ENCODE data around the gene ACTN3.

The ACTN3 gene

GRCh38 chr11:66548041-66548440, 1.3 kb downstream of the ACTN3 start:
- no peaks in the 10 kb centered on the region for H3K27me3 ChIP-seq (ENCODE audit: control insufficient read depth, insufficient read depth, low read length)
- H3K9me3 ChIP-seq (ENCODE audit: control insufficient read depth, low read length), result no peaks in the 10 kb centered on the region
- H3K36me3 ChIP-seq (ENCODE audit: control insufficient read depth, insufficient read depth, low read length), result no peaks in the 10 kb centered on the region
- TF ChIP-seq CTCF (IDR thresholded peaks at IDR 0.05), result no peak
- H3K79me2 ChIP-seq, result no peaks in the 10 kb centered on the region
- peak overlapping the region; percentile 4 for H3K27ac ChIP-seq
- peak overlapping the region; percentile 53 for H2AFZ ChIP-seq
- no peak overlapping the region for H3K9ac ChIP-seq
- peaks cover 6% of the 10 kb centered on the region for H3K4me1 ChIP-seq
- no peak overlapping the region for H3K4me2 ChIP-seq (ENCODE audit: low read length)
- H3K4me3 ChIP-seq (ENCODE audit: low read depth, low read length), result no peak overlapping the region

GRCh38 chr11:66548774-66549630, 2.3 kb downstream of the ACTN3 start:
- Histone ChIP-seq H3K4me1 (peaks cover 6% of the 10 kb centered on the region), H3K36me3 (ENCODE audit: control insufficient read depth, insufficient read depth, low read length) (no peaks in the 10 kb centered on the region), H2AFZ (no peak overlapping the region), H3K27me3 (ENCODE audit: control insufficient read depth, insufficient read depth, low read length) (no peaks in the 10 kb centered on the region), H3K79me2 (no peaks in the 10 kb centered on the region), H3K9ac (no peak overlapping the region), H3K9me3 (ENCODE audit: control insufficient read depth, low read length) (no peaks in the 10 kb centered on the region), H3K4me2 (ENCODE audit: low read length) (no peak overlapping the region), H3K4me3 (ENCODE audit: low read depth, low read length) (no peak overlapping the region), H3K27ac (no peak overlapping the region)
- no peak for TF ChIP-seq CTCF (IDR thresholded peaks at IDR 0.05)

- Histone ChIP-seq H3K9ac (no peak overlapping the region), H2AFZ (no peak overlapping the region)
- TF ChIP-seq CTCF (IDR thresholded peaks at IDR 0.05), result no peak
Observed at GRCh38 chr11:66549696-66550095, 3.0 kb downstream of the ACTN3 start.

GRCh38 chr11:66550887-66551286, 4.2 kb downstream of the ACTN3 start:
- Histone ChIP-seq H3K9ac (no peak overlapping the region), H3K4me2 (ENCODE audit: low read length) (no peak overlapping the region), H3K79me2 (no peaks in the 10 kb centered on the region), H3K36me3 (ENCODE audit: control insufficient read depth, insufficient read depth, low read length) (no peaks in the 10 kb centered on the region), H3K27ac (no peak overlapping the region), H3K4me1 (peaks cover 3% of the 10 kb centered on the region), H3K9me3 (ENCODE audit: control insufficient read depth, low read length) (no peaks in the 10 kb centered on the region), H3K4me3 (ENCODE audit: low read depth, low read length) (no peak overlapping the region), H3K27me3 (ENCODE audit: control insufficient read depth, insufficient read depth, low read length) (no peaks in the 10 kb centered on the region), H2AFZ (no peak overlapping the region)
- TF ChIP-seq CTCF (IDR thresholded peaks at IDR 0.05), result no peak

More at GRCh38 chr11:66549696-66550095, 3.0 kb downstream of the ACTN3 start:
- Histone ChIP-seq H3K4me1 (peaks cover 6% of the 10 kb centered on the region), H3K4me2 (ENCODE audit: low read length) (no peak overlapping the region), H3K27me3 (ENCODE audit: control insufficient read depth, insufficient read depth, low read length) (no peaks in the 10 kb centered on the region), H3K9me3 (ENCODE audit: control insufficient read depth, low read length) (no peaks in the 10 kb centered on the region), H3K36me3 (ENCODE audit: control insufficient read depth, insufficient read depth, low read length) (no peaks in the 10 kb centered on the region), H3K4me3 (ENCODE audit: low read depth, low read length) (no peak overlapping the region), H3K79me2 (no peaks in the 10 kb centered on the region), H3K27ac (no peak overlapping the region)

GRCh38 chr11:66554602-66555001, 7.9 kb downstream of the ACTN3 start:
- no peak for TF ChIP-seq CTCF (IDR thresholded peaks at IDR 0.05)
- no peak overlapping the region for H3K4me3 ChIP-seq (ENCODE audit: low read depth, low read length)
- peaks cover 4% of the 10 kb centered on the region for H3K4me1 ChIP-seq
- no peak overlapping the region for H2AFZ ChIP-seq
- no peaks in the 10 kb centered on the region for H3K79me2 ChIP-seq
- no peak overlapping the region for H3K4me2 ChIP-seq (ENCODE audit: low read length)
- H3K9ac ChIP-seq, result no peak overlapping the region
- no peak overlapping the region for H3K27ac ChIP-seq
- H3K36me3 ChIP-seq (ENCODE audit: control insufficient read depth, insufficient read depth, low read length), result no peaks in the 10 kb centered on the region
- H3K27me3 ChIP-seq (ENCODE audit: control insufficient read depth, insufficient read depth, low read length), result no peaks in the 10 kb centered on the region
- no peaks in the 10 kb centered on the region for H3K9me3 ChIP-seq (ENCODE audit: control insufficient read depth, low read length)

All from parathyroid adenoma (tissue), 2 donors.